ENCODE measurements around the gene NFS1. TPM values are rescaled to one million over a fixed set of nuclear protein-coding genes. Genes with fewer than 3 reads are reported as not detected.

The NFS1 gene
- total RNA-seq, result 37.9 and 46.5 TPM in 2 replicates

DNA sequence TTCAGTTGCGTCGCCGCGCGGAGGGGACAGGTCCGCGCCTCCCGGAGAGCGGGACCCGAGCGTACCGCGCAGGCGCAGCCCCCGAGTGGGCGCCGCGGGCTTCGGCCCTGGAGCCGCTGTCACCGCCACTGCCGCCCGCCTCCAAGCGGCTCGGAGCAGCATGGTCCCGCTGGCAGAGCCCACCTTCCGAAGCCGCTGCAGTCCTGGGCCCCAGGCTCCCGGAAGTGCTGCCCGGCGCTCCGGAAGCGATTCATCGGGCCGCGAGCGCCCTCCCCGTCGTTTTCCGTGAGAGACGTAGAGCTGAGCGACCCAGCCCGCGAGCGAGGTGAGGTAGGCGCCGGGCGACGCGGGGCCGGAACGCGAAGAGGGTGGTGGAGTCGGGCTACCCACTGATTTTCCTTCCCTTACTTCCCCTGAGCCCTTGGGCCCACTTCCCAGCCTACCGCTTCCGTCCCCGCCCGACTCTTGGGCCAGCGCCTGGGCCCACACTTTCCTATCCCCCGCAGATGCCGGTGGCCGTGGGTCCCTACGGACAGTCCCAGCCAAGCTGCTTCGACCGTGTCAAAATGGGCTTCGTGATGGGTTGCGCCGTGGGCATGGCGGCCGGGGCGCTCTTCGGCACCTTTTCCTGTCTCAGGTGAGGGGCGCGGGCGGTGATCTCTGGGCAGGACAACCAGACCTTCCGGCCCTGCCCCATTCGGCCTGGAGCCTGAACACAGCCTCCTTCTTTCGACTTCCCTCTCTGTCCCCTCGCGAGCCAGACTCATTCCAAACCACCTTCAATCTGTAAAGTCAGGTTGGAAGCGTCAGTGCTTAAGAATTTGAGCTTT, at the start of gene NFS1, which contains the start of gene ROMO1:
Gene NFS1 (minus strand): TSS at position 226 of the 830 bp plus-strand sequence. CDS start 64 bp downstream, at position 162.
Gene ROMO1 (plus strand): TSS at position 279 of the 830 bp plus-strand sequence. CDS start 228 bp downstream, at position 507.

DNA sequence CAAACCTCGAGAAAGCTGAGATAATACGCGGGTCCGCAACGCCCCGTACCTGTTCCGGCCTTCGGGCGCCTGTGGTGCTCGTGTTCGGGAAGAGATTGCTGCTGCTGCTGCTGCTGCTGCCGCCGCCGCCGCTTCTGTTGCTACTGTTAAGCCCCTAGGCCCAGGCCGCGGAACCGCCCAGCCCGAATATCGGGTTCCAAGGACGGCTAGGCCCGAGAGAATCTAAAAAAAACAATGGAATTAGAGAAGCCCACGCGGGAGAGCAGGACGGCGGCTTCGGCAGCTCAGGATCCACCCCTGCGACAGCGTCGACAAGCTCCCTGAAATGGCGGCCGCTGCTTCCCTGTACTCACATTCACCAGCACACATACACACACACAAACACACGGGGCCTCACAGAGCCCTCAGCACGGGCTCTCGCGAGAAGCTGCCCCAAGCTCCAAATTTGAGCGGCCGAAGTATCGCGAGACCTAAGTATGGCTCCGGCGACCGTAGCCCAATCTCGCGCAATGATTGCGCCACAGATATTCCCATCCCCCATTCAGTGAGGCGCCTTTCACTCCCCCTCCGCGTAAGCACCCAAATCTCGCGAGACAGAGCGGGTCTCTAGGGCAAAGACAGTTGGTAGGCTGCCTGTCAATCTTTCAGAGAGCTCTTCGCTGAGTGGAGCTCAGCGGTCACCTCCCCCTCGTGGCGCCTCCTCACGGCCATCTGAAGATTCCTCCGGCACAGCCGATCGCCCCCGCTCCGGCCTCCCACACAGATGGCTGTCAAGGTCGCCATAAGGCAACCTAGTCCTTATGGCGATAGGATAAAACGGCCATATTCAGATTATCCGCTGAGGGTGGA, 43.0 kb upstream of the NFS1 start, which contains the start of gene RBM39:
Gene RBM39 (minus strand): TSS at position 369 of the 849 bp plus-strand sequence. CDS start 1,386 bp downstream, outside the sequence.

DNA sequence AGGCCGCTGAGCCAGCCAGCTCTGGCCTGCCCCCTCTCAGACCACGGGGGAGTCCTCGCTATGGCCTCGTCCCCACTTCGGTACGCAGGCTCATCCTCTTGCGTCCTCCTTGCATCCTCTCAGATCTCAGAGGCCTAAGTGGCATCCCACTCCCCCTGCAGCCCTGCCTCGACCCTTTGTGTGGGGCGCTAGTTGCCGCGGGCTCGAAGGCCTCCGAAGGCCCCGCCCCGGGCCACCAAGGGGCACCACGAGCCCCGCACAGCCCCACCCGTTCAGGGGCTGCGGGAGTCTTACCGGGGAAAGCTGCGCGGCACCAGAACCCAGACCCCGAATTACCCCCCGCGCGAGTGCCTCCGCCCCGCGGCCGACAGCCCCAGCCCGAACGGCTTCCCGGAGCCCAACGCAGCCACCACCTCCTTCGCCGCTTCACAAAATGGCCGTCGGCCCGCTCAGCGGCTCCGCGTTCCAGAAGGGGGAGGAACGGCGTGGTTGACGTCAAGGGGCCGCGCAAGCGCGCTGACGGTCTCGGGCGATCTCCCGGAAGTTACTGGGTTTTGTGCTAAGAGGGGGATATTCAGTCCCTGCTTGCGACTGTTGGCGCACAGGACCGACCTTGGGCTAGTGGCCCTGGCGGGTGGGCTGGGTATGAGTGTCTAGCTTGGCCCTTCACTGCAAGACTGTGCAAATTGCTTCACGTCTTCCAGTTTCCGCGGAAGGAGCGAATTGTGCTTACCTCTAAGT, 34.5 kb downstream of the NFS1 start, which contains the start of the genes CPNE1 and RBM12:
Gene CPNE1 (minus strand): TSS at position 435 of the 741 bp plus-strand sequence. CDS start 31,977 bp downstream, outside the sequence.
Gene RBM12 (minus strand): TSS at position 435 of the 741 bp plus-strand sequence. CDS start 9,578 bp downstream, outside the sequence.

Other genes with a start within 250 kb of the NFS1 start
- 18.1 and 63.6 TPM in 2 replicates for gene CEP250, start 243.8 kb downstream of the NFS1 start, total RNA-seq
- gene C20orf173, start 169.7 kb downstream of the NFS1 start, total RNA-seq, result not detected in 2 replicates
- gene ERGIC3, start 157.3 kb downstream of the NFS1 start, total RNA-seq, result 335 and 341 TPM in 2 replicates
- gene SPAG4, start 83.5 kb downstream of the NFS1 start, total RNA-seq, result 3.2 and 5.1 TPM in 2 replicates
- 99.6 and 127 TPM in 2 replicates for gene CPNE1, start 34.5 kb downstream of the NFS1 start, total RNA-seq
- 40.0 and 57.0 TPM in 2 replicates for gene RBM12, start 34.5 kb downstream of the NFS1 start, total RNA-seq
- 58.1 and 158 TPM in 2 replicates for gene ROMO1, start 53 bp upstream of the NFS1 start, total RNA-seq
- gene RBM39, start 42.9 kb upstream of the NFS1 start, total RNA-seq, result 353 and 369 TPM in 2 replicates
- 24.3 and 34.5 TPM in 2 replicates for gene PHF20, start 72.7 kb upstream of the NFS1 start, total RNA-seq